Measurements from ENCODE around the gene ZNF599.
"Not testable (repeated sequence)": the region's sequence is repeated elsewhere in the genome, so short reads cannot be mapped to it uniquely, and the experiment has no call there.

The ZNF599 gene

DNA sequence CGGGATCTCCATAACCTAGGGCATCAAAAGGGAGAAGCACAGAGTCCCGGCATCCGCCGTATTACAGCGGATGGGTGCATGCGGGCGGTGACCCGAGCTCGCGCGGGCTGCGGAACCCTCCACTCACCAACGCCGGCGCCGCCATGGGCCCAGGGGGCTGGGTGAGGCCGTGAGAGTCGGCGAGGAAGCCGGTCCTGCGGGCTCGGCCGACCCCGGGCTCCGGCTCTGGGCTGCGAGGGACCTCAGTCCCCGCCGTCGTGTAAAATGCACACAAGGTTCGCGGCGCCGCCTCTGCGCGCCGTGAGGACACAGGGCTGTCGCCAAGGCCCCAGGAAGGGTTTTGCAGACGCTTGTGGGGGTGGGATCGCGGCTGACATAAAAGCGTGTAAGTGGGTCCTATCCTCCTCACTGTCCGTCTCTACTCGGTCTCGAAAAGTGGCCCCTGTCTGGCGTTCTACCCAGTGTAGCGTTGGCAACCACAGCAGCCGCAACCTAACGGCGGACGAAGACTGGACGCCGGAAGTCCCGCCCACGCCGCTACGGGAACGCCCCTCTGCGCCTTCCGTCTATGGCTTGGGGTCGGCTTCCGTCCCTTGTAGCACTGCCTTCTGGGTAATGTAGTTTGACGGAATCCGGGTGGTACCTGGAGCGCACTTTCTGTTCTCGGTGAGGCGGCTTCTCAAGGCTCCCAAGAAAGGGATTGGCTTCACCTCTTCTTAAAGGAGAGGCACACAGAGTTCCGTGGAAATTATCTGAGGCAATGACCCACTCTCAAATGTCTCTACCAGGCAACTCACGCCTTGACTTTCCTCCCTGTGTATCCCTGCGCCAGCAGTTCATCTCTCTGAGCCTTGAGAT is at the start of gene ZNF599:
ZNF599 (minus strand) TSS at position 519 of the 858 bp plus-strand sequence; CDS start at position 145, 374 bp downstream.
- DNase-seq = peak; percentile 88 to 96 (median 92)

DNA sequence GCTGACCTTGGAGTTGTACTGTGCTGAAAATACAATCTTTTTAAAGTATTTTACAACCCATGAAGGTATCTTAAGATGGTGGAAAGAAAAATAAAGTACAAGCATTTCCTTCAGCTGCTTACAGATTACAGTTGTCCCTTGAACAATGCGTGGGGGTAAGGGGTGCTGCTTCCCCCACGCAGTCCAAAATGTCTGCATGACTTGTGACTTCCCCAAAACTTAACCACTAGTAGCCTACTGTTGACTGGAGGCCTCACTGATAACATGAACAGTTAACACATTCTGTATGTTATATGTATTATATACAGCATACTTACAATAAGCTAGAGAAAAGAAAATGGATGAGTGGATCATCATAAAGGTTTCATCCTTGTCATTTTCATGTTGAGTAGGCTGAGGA is 45.3 kb upstream of the ZNF599 start:
- no peak for DNase-seq

DNA sequence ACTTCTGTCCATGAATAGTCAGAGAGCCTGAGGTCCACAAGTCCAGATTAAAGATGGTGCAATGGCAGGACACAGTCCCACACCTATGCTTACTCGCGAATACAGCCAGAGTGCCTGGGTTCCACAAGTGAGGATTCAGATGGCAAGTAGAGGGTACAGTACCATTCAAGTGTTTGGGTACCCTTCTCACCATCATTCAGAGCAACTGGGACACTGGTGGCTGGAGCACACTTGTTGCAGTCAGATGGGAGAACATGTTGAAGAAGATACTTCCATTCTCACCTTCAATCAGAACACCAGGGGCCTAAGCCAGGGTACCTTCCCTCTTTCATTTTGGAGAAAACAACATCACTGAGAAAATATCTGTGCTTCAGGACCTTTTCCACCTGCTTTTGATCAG is 43.7 kb upstream of the ZNF599 start:
- no peak for DNase-seq

DNA sequence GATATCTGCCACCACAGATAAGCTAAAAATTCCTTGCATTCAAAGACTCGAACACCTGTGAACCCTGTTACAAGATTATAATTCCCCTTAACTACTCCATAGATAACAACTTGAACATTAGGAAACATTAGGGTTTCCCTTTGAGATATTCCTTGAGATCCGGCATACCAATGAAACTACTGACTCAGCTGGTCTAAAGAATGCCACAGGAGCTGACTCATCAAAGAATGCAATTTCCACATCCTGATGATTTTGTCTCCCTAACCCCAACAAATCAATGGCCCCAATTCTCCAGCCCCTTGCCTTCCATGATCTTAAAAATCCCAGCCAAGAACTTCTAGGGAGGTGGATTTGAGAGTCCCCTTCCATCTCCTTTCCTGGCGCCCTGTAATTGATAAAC is 35.6 kb upstream of the ZNF599 start:
- DNase-seq = no peak

DNA sequence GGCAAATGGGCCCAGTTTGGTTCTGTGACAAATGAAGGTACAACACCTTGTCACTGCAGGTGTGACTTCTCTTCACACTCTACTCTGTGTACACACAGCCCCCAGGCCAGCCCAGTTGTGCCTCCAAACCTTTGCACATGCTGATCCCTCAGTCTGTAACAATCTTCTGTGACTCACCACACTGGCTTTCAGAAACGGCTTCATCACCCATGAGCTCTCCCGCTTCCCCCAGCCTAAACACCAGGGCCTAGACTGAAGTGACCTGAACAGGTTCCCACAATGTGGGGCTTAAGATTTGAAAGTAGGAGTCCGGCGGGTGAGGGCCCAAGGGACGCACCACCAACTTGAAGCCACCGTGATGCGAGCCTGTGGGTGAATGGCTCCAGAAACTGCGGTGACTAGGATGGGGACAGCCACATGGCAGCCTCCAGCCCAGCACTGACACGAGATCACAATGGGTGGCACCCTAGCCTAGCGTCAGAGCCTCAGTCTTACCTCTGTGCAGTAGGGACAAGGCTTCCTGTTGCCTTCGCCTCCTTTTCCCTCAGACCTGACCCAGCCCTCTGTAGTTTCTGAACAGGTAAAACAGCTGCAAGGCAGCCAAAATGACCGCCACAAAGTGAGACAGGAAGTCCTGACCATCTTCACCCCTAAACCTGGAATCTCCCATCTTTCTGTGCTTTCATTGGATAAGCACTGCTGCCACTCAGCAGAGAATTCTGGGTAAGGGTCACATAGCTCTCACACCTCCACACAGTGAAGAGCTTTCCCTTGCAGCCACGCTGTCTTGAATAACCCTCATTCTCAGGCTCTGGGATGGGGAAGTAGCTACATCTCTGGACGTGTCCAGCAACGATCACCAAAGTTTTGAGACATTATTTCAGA is 34.2 kb upstream of the ZNF599 start:
- no peak for DNase-seq

DNA sequence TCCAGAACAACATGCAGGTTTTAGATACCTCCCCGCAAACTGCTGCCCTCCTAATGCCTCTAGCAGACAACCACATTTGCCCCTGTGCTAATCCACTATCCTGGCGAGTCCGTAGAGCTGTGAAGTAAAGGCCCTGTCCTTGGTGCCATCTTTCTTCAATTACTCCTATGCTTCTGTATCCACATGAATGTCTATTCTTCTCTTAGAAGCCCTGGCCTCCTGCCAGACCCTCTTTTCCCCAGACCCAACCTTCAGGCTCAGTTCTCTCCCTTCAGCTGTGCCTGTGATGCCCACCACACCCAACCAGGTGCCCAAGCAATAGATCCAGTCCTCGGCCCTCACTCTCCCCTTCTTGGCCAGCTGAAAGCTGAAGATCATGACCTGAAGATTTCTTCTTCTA is 31.1 kb upstream of the ZNF599 start:
- no peak for DNase-seq

DNA sequence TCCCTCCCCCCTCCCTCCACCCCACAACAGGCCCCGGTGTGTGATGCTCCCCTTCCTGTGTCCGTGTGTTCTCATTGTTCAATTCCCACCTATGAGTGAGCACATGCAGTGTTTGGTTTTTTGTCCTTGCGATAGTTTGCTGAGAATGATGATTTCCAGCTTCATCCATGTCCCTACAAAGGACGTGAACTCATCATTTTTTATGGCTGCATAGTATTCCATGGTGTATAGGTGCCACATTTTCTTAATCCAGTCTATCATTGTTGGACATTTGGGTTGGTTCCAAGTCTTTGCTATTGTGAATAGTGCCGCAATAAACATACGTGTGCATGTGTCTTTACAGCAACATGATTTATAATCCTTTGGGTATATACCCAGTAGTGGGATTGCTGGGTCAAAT is 23.9 kb upstream of the ZNF599 start:
- DNase-seq = not testable (repeated sequence)

DNA sequence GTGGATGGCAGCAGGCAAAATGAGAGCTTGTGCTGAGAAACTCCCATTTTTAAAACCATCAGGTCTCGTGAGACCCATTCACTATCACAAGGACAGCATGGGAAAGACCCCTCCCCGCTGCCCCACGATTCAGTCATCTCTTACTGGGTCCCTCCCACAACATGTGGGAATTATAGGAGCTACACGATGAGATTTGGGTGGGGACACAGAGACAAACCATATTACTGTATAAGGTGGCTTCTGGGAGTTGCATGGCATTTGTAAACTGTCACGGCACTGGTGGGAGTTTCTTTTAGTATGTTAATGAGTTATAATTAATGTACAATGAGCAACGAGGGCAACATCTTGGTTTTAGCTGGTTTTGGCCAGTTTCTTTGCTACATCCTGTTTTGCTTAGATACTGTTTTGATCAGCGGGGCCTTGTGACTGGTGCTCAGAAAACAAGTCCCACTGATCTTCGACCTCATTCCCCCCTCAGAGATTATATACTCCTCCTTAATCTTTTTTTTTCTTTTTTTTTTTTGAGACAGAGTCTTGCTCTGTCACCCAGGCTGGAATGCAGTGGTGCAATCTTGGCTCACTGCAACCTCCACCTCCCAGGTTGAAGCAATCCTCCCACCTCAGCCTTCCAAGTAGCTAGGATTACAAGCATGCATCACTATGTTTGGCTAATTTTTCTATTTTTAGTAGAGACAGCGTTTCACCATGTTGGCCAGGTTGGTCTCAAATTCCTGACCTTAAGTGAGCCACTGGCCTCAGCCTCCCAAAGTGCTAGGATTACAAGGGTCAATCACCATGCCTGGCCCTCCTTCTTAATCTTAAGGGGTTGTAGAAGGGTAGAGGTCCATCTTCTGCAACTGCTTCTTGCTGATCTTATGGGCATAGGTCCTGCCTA is 21.3 kb upstream of the ZNF599 start:
- no peak for DNase-seq

DNA sequence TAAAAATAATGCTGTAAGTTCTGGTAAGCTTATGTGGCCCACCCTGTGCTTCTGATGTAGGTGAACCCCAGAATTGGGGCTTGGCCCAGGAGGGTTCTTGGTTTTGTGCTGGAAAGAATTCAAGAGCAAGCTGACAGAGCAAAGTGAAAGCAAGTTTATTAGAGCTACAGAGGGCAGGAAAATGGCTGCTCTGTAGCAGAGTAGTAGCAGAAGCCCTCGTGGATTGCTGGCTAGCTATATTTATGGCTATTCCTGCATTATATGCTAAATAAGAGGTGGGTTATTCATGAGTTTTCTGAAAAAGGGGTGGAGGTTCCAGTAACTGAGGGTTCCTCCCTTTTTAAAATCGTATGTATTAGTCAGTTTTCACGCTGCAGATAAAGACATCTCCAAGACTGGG is 20.6 kb upstream of the ZNF599 start:
- no peak for DNase-seq

DNA sequence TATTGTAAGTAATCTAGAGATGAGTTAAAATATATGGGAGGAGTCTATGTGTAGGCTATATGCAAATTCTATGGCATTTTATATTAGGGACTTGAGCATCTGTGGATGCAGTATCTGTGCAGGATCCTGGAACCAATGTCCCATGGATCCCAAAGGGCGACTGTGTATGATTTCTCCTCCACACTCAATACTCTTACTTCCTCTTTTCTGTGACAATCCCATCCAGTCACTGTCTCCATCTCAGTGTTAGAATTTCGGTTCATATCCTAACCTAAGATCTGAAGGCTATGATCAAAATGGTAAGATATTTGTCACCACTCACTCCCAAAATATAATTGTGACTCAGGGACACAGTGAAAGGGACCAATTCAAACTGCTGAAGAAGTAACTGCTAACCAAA is 15.1 kb upstream of the ZNF599 start:
- no peak for DNase-seq

DNA sequence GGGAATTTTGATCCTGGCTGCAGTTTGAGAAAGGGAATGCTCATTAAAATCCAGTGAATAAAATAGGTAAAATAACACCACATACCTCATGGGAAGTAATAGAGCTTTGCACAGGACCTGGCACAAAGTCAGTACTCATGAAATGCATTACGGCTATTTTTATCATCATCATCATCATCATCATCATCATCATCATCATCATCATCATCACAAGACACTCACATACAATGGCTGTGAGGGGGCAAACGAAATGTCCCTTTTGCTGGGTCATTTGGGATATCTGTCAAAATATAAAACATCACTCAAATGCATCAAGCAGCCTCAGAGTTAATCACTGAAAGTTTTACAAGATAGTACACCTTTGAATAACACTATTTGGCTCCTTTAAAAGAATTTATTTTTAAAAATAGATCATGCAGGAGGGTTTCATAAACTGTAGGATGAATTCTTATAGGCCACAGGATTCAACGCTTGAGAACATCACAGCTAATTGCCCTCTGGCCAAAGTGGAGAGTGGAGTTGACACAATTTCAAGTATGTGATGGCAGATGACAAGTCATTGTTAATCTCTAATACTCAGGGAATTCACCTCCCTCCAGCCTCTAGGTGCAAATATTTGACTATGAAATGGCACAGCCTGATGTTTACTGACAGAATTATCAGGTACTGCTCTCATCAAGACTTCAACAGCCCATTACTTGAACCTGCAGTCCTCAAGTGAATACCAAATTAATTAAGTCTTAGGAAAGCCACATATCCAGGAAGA is 14.2 kb upstream of the ZNF599 start:
- DNase-seq = peak in 1 of 3 experiments; percentile 11

DNA sequence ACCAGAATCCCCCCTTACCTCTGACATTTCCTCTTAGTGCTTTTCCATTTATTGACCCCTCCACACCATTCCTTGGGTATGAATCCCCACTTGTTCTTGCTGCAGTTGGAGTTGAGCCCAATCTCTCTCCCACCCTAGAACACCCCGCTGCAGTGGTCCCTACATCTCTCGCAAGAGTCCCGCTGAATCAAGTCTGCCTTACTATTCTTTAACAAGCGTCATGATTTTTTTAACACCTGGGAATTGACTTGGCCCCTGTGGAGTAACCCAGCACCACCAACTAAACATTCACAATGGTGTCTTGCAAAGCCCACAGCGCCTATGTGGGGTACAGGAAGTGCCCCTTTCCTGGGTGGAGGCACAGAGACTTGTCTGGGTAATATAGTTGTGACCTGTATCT is 13.2 kb upstream of the ZNF599 start:
- DNase-seq = no peak

DNA sequence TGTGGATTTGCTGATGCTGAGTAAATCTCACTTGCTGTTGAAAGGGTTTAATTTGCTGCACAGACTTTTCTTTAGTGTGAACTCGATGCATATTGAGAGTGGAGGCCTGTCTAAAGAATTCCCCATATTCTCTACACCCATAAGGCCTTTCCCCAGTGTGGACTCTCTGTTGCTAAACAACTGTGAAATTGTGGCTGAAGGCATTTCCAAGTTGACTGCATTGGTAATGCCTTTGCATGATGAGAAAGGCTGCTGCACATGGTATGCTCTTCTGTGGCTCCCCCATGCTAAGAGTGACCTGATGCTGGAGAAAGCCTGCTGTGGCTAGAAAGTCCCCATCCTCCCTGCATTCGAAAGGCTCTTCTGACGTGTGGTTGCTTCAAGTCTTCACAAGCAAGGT is 6.6 kb upstream of the ZNF599 start:
- DNase-seq = no peak

DNA sequence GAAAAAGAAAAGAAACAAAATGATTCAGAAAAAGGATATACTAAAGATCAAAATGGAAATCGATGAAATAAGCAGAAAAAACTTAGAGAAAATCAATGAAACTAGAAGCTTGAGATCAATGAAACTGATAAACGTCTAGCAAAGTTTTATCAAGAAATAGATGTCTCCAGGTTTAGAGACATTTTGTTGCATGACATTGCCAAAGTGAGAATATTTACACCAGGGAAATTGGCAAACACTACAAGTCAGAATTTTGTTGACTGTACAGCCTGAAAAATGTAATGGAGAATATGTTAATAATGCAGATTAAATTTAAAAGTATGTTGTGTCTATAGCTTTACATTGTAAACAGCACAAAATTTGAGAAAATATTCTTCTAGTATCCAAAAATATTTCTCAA is 5.3 kb upstream of the ZNF599 start:
- DNase-seq = no peak

DNA sequence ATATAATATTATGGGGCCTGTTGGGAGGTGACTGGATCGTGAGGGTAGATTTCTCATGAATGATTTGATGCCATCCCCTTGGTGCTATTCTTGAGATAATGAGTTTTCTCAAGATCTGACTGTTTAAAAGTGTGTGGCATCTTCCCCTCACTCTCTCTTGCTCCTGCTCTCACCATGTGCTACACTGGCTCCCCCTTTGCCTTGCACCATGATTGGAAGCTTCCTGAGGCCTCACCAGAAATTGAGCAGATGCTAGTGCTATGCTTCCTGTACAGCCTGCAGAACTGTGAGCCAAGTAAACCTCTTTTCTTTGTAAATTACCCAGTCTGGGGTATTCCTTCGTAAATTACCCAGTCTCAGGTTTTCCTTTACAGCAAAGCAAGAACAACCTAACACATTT is 1.8 kb upstream of the ZNF599 start:
- no peak for DNase-seq

DNA sequence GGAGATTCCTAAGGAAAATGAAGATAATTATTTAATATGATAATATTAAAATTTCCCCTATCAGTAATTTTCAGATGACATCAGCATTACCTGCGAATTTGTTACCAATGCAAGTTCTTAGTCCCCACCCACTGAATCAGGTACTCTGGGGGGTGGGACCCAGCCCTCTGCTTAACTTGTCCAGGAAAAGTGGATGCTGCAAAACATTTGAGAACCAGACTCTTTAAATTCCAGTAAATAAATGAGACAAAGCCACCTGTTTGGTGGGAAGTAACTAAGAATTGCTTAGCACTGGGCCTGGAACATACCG is 495 bp upstream of the ZNF599 start:
- DNase-seq = no peak

DNA sequence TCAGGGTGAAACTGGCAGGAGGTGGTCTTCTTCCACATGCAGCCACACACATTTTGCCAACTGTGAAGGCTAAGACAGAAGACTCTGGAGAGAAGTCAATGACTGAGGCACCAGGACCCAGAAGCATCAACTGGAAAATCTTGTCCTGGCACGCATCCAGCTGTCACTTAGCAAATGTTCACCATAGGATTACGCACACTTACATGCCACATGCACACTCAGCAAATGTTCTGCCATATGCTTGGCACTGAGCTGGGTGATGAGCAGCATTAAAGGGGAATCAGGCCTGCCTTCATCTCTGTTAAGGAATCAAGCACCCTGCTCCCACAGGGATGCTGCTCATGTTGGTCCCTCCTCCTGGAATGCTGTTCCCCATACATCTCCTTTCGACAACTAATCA is 5.1 kb downstream of the ZNF599 start:
- no peak for DNase-seq

DNA sequence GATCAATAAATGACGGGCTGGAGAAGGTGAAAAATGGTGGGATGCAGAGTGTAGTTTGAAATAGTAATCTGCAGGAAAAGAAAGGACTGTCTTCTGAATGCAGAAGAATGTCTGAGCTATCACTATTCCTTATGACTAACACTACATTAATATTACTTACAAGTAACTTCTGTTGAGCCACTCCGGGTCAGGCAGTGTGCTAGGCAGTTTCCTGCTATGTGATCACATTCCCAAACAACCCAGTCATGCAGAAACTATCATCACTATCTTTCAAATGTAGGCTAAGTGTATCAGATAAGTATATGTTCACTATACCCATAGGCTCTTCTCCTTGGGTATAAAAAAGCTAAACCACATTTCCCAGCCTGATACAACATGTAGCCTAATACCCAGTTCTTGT is 6.6 kb downstream of the ZNF599 start:
- no peak for DNase-seq

DNA sequence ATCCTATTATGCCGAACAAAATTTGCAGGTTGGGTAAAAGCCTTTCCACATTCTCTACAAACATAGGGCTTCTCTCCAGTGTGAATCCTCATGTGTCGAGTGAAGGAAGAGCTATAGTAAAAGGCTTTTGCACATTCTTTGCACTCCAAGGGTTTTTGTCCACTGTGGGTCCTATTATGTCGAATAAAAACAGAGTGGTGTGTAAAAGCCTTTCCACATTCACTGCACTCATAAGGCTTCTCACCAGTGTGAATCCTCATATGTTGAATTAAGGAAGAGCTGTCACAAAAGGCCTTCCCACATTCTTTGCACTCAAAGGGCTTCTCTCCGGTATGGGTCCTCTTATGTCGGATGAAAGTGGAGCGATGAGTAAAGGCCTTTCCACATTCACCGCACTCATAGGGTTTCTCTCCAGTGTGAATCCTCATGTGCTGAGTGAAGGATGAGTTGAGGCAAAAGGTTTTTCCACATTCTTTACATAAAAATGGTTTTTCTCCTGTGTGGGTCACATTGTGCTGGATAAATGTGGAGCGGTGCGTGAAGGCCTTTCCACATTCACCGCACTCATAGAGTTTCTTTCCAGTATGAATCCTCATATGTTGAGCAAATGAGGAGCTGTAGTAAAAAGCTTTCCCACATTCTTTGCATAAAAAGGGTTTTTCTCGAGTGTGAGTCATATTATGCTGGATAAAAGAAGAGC is 13.6 kb downstream of the ZNF599 start:
- DNase-seq = no peak

DNA sequence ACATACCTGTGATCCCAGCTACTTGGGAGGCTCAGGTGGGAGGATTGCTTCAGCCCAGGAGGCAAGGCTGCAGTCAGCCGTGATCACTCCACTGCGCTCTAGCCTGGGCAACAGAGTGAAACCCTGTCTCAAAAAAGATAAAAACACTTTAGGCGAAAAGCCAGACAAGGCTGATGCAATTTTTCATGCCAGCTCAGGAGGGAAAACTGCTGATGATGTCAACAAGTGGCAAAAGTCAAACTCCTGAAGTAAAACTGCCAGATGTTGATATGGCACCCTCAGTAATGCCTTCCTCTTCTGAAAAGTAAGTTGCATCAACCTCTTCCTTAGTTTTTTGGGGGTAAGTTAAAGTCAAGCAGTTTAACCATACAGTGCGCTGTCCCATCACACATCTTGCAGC is 15.6 kb downstream of the ZNF599 start:
- DNase-seq = no peak

DNA sequence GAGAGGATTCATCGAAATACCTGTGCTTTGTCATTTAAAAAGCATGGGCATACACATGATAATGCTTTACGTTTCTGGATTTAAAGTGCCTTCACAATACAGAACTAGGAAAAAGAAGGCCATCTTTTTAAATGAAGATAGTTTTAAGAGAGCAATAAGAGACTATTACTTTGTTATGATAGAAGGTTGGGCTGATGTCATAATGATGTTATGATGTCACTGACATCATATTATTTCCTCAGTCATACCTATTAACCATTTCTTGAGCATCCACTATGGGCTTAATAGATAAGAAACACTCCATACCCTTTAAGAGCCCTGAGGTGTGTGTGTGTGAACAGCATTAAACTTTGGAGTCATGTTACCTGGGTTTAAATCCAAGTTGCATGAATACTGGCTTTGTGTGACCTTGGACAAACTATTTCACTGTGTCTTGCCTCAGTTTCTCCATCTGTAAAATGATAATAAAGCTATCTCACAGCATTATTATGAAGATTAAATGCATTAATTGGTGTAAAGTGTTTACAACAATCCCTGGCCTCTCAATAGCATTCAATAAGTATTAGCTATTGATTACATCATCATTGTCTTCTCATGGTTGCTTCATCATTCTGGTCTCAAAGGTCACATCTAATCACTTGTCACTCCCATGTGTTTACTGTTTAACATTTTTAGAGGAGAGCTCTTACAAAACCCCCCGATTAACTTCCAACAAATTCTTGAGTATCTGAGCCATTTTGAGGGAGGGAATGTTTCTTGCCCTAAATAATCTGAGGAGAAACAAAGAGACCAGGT is 27.9 kb downstream of the ZNF599 start:
- DNase-seq = no peak

Data from NCI-H1417 (cell line).